Smooth muscle cell (in vitro differentiated cells): ENCODE measurements around the gene TPRX2. TPM values are rescaled to one million over a fixed set of nuclear protein-coding genes. Genes with fewer than 3 reads are reported as not detected.

ENCODE experiments used
- DNase-seq: peaks from one replicate; lab custom pipeline; 2025; ENCODE audit not compliant: unreplicated experiment; lab: John Stamatoyannopoulos, UW
- H2AFZ ChIP-seq: fragments of 200-600 bp; sonication (generic); 2 replicates; pipeline ENCODE4 v1.6.0; 2016; ENCODE audit warnings: antibody characterized with exemption, low read depth, mild to moderate bottlenecking
- H3F3A ChIP-seq: fragments of 200-600 bp; sonication (generic); 2 replicates; pipeline ENCODE4 v1.6.0; 2017; ENCODE audit warnings: antibody characterized with exemption, low read depth
- H3K27ac ChIP-seq: fragments of 200-600 bp; sonication (generic); 2 replicates; pipeline ENCODE4 v1.5.1; 2016; ENCODE audit warnings: low read depth, mild to moderate bottlenecking
- H3K27me3 ChIP-seq: fragments of 200-600 bp; sonication (generic); 2 replicates; pipeline ENCODE4 v1.6.1; 2016; ENCODE audit warnings: low read depth, mild to moderate bottlenecking
- H3K36me3 ChIP-seq: fragments of 200-600 bp; sonication (generic); 2 replicates; pipeline ENCODE4 v1.5.1; 2016; ENCODE audit warnings: low read depth
- H3K4me1 ChIP-seq: fragments of 200-600 bp; sonication (generic); 2 replicates; pipeline ENCODE4 v1.5.1; 2016; ENCODE audit warnings: low read depth
- H3K4me2 ChIP-seq: fragments of 200-600 bp; sonication (generic); 2 replicates; pipeline ENCODE4 v1.6.0; 2016; ENCODE audit warnings: mild to moderate bottlenecking
- H3K4me3 ChIP-seq: fragments of 200-600 bp; sonication (generic); 2 replicates; pipeline ENCODE4 v1.5.1; 2016; ENCODE audit warnings: mild to moderate bottlenecking
- H3K79me2 ChIP-seq: fragments of 200-600 bp; sonication (generic); 2 replicates; pipeline ENCODE4 v1.6.0; 2016; ENCODE audit warnings: low read depth, mild to moderate bottlenecking
- H3K9ac ChIP-seq: fragments of 200-600 bp; sonication (generic); 2 replicates; pipeline ENCODE4 v1.6.0; 2016; ENCODE audit warnings: low read depth
- H3K9me3 ChIP-seq: fragments of 200-600 bp; sonication (generic); replicated peaks from 2 replicates; pipeline ENCODE4 v1.5.1; 2016; ENCODE audit warnings: low read depth
- H4K20me1 ChIP-seq: fragments of 200-600 bp; sonication (generic); 2 replicates; pipeline ENCODE4 v1.6.0; 2016; ENCODE audit warnings: low read depth
- WGBS: methylation state at CpG from one replicate; pipeline ENCODE4 v1.1.7; 2016; ENCODE audit warnings: low lambda C conversion rate; 5-methylcytosine and 5-hydroxymethylcytosine counted together
- polyA plus RNA-seq: library from polyadenylated mRNA; unstranded; fragments of >200 nt; fragmentation: Nextera tagmentation; extraction: Ambion mirVana; gene quantifications from 2 replicates; pipeline ENCODE4 v1.2.1, GENCODE V29; 2016
- total RNA-seq: library from RNA; depleted of rRNA; stranded (reverse); fragments of >200 nt; gene quantifications from 2 replicates; pipeline ENCODE4 v1.2.3, GENCODE V29; 2014
- TF ChIP-seq, protein P1 (sequence below): fragments of 200-600 bp; sonication (generic); IDR thresholded peaks from 2 replicates; pipeline ENCODE4 v1.5.1; 2017; ENCODE audit warnings: borderline replicate concordance, mild to moderate bottlenecking, antibody characterized with exemption; ENCODE audit not compliant: insufficient read depth, poor library complexity, severe bottlenecking

TPRX2 gene
- total and polyA plus RNA-seq, 2 experiments from 2014 or later, result not detected

DNA sequence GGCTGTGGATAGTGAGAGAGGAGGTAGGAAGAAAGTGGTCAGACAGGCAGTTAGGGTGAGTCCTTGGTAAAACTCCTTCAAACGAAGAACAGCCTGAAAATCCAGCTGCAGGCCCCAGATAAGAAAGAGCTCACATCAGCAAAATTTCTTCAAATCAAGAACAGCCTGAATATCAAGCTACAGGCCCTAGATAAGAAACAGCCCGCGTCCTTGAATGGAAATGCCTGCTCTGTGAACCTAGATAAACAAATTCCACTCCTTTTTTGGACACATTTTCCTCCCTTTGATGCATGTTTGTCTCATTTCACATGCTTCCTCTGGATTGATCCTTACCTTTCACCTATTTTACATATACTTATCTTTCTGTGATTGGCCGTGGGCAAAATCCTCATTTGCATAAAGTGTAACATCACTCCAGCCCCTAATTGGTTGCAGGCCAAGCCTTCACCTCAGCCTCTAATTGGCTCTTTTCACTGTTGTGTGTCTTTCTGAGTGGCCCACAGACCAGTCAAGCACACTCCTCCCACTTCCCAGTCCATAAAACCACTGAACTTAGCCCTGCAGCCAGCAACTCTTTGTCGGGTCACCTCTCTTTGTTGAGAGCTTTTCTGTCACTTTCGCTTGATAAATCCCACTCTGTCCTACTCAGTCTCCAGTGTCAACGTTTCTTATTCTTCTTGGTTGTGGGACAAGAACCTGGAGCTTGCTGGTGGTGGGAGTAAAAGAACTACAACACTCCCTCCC lies 33.1 kb downstream of the TPRX2 start:
- Histone ChIP-seq H3K4me3 (no peak overlapping the region), H3K79me2 (no peaks in the 10 kb centered on the region), H2AFZ (peak overlapping the region; percentile 56), H3K4me2 (peak overlapping the region; percentile 40), H4K20me1 (no peaks in the 10 kb centered on the region), H3K4me1 (no peaks in the 10 kb centered on the region), H3K27me3 (no peaks in the 10 kb centered on the region), H3K36me3 (no peaks in the 10 kb centered on the region), H3F3A (peaks cover 9% of the 10 kb centered on the region), H3K9me3 (no peaks in the 10 kb centered on the region), H3K27ac (peak overlapping the region; percentile 56), H3K9ac (no peak overlapping the region)
- no peak for DNase-seq
- WGBS, result 12% methylated on average over 7 of the region's 7 CpGs
- TF ChIP-seq, protein P1, sequence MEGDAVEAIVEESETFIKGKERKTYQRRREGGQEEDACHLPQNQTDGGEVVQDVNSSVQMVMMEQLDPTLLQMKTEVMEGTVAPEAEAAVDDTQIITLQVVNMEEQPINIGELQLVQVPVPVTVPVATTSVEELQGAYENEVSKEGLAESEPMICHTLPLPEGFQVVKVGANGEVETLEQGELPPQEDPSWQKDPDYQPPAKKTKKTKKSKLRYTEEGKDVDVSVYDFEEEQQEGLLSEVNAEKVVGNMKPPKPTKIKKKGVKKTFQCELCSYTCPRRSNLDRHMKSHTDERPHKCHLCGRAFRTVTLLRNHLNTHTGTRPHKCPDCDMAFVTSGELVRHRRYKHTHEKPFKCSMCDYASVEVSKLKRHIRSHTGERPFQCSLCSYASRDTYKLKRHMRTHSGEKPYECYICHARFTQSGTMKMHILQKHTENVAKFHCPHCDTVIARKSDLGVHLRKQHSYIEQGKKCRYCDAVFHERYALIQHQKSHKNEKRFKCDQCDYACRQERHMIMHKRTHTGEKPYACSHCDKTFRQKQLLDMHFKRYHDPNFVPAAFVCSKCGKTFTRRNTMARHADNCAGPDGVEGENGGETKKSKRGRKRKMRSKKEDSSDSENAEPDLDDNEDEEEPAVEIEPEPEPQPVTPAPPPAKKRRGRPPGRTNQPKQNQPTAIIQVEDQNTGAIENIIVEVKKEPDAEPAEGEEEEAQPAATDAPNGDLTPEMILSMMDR, result no peak

- Histone ChIP-seq H4K20me1 (no peaks in the 10 kb centered on the region), H3K27ac (no peak overlapping the region), H3F3A (peaks cover 9% of the 10 kb centered on the region), H3K27me3 (no peaks in the 10 kb centered on the region), H3K36me3 (no peaks in the 10 kb centered on the region), H3K4me1 (no peaks in the 10 kb centered on the region), H3K4me2 (no peak overlapping the region), H3K4me3 (no peak overlapping the region), H3K9me3 (no peaks in the 10 kb centered on the region), H3K9ac (no peak overlapping the region), H3K79me2 (no peaks in the 10 kb centered on the region), H2AFZ (no peak overlapping the region)
- TF ChIP-seq, protein P1, result no peak
- DNase-seq, result no peak
- WGBS, result 96% methylated on average over 5 of the region's 5 CpGs
These were observed 36.2 kb downstream of the TPRX2 start for GRCh38 chr19:47895165-47895782.

GRCh38 chr19:47896019-47896418 lies 37.0 kb downstream of the TPRX2 start:
- no peak overlapping the region for H3K9ac ChIP-seq
- H3K36me3 ChIP-seq, result no peaks in the 10 kb centered on the region
- H3K4me3 ChIP-seq, result no peak overlapping the region
- no peak overlapping the region for H2AFZ ChIP-seq
- H3K4me2 ChIP-seq, result no peak overlapping the region
- TF ChIP-seq, protein P1, result no peak
- no peak overlapping the region for H3K27ac ChIP-seq
- H4K20me1 ChIP-seq, result no peaks in the 10 kb centered on the region
- no peak for DNase-seq
- H3K27me3 ChIP-seq, result no peaks in the 10 kb centered on the region
- no peaks in the 10 kb centered on the region for H3K79me2 ChIP-seq
- peaks cover 9% of the 10 kb centered on the region for H3F3A ChIP-seq
- no peaks in the 10 kb centered on the region for H3K9me3 ChIP-seq
- no peaks in the 10 kb centered on the region for H3K4me1 ChIP-seq
- WGBS, result 89% methylated on average over 4 of the region's 4 CpGs
